Suprapubic skin (tissue), 4 donors: ENCODE data around the gene UGT1A6. TPM values are rescaled to one million over a fixed set of nuclear protein-coding genes. Genes with fewer than 3 reads are reported as not detected.

ENCODE experiments used
- DNase-seq, 2 donors: peaks; one replicate each; pipeline ENCODE4 v3.0.0-alpha.2; 2019; ENCODE audit warnings: low spot score in 2 of 2
- H3K27ac ChIP-seq: fragments of 200-600 bp; sonication (generic); one replicate; pipeline ENCODE4 v1.5.1; 2019
- H3K27me3 ChIP-seq: fragments of 200-600 bp; sonication (generic); one replicate; pipeline ENCODE4 v1.5.1; 2019
- H3K36me3 ChIP-seq: fragments of 200-600 bp; sonication (generic); one replicate; pipeline ENCODE4 v1.5.1; 2019
- H3K4me1 ChIP-seq: fragments of 200-600 bp; sonication (generic); one replicate; pipeline ENCODE4 v1.5.1; 2019
- H3K4me3 ChIP-seq: fragments of 200-600 bp; sonication (generic); one replicate; pipeline ENCODE4 v1.5.1; 2019; ENCODE audit warnings: mild to moderate bottlenecking
- H3K9me3 ChIP-seq: fragments of 200-600 bp; sonication (generic); one replicate; pipeline ENCODE4 v1.5.1; 2019
- CTCF ChIP-seq, 2 donors: fragments of 200-600 bp in 1 of 2; fragments of 450-650 bp in 1 of 2; sonication (generic) in 1 of 2; IDR thresholded peaks; one replicate each; pipeline ENCODE4 v1.5.1; 2016 to 2019; ENCODE audit warnings: antibody characterized with exemption in 2 of 2, mild to moderate bottlenecking in 1 of 2, moderate library complexity in 1 of 2
- EP300 ChIP-seq: sonication (generic); formaldehyde crosslinking; IDR thresholded peaks from one replicate; pipeline ENCODE4 v1.6.1; 2017; ENCODE audit warnings: antibody characterized with exemption
- POLR2A ChIP-seq, 2 donors: fragments of 450-650 bp; IDR thresholded peaks; one replicate each; pipeline ENCODE4 v1.6.1; 2017; ENCODE audit warnings: antibody characterized with exemption in 2 of 2, mild to moderate bottlenecking in 2 of 2, moderate library complexity in 2 of 2
- POLR2AphosphoS5 ChIP-seq, 3 donors: sonication (generic); formaldehyde crosslinking; IDR thresholded peaks; one replicate each; pipeline ENCODE4 v1.6.1; 2017; ENCODE audit warnings: antibody characterized with exemption in 3 of 3
- WGBS: methylation state at CpG from one replicate; pipeline ENCODE4 v1.1.5; 2018; 5-methylcytosine and 5-hydroxymethylcytosine counted together
- total RNA-seq, 4 donors: library from RNA; depleted of rRNA; stranded (reverse); fragments of >200 nt; gene quantifications; one replicate each; pipeline ENCODE4 v1.1.0, GENCODE V29; 2016

The UGT1A6 gene
- total RNA-seq, 4 donors from 2014 or later: 7.4 to 26.3 (median 19.5) TPM

GRCh38 chr2:233711312-233712008 lies 18.8 kb downstream of the UGT1A6 start:
- Histone ChIP-seq H3K4me3 (no peak overlapping the region), H3K9me3 (no peaks in the 10 kb centered on the region), H3K4me1 (peaks cover 17% of the 10 kb centered on the region), H3K27ac (no peak overlapping the region), H3K36me3 (no peaks in the 10 kb centered on the region), H3K27me3 (no peaks in the 10 kb centered on the region)
- DNase-seq: peak; percentile 73 to 81
- WGBS: 44% methylated on average over 11 of the region's 11 CpGs
- TF ChIP-seq POLR2A (IDR thresholded peaks at IDR 0.05): no peak
- TF ChIP-seq CTCF (IDR thresholded peaks at IDR 0.05): peak; percentile 58 to 86

- H3K27ac ChIP-seq: no peak within 1 kb of the TSS
- H3K4me3 ChIP-seq: no peak within 1 kb of the TSS
- peaks cover 7% of the 10 kb centered on the region for H3K4me1 ChIP-seq
- peaks cover under 1% of the 10 kb centered on the region for H3K27me3 ChIP-seq
- WGBS: 76% methylated on average over 14 of the region's 14 CpGs
- DNase-seq: no peak
- TF ChIP-seq EP300: no peak
- TF ChIP-seq POLR2AphosphoS5 (IDR thresholded peaks at IDR 0.05): no peak
- TF ChIP-seq CTCF (IDR thresholded peaks at IDR 0.05): no peak
- TF ChIP-seq POLR2A (IDR thresholded peaks at IDR 0.05): no peak
- H3K36me3 ChIP-seq: no peaks in the 10 kb centered on the region
- no peaks in the 10 kb centered on the region for H3K9me3 ChIP-seq
Measured at GRCh38 chr2:233712611-233713261, 20.0 kb downstream of the UGT1A6 start, which contains the start of gene UGT1A5. Gene UGT1A5, plus strand, starts transcription at chr2:233712907. Its CDS starts 85 bp downstream, at chr2:233712992.

- TF ChIP-seq EP300 (no peak), POLR2A (IDR thresholded peaks at IDR 0.05) (no peak), POLR2AphosphoS5 (IDR thresholded peaks at IDR 0.05) (no peak), CTCF (IDR thresholded peaks at IDR 0.05) (no peak)
- 70% methylated on average over 7 of the region's 7 CpGs for WGBS
- no peak for DNase-seq
- Histone ChIP-seq H3K36me3 (no peaks in the 10 kb centered on the region), H3K9me3 (no peaks in the 10 kb centered on the region), H3K27me3 (peaks cover 4% of the 10 kb centered on the region), H3K27ac (no peak overlapping the region), H3K4me3 (no peak overlapping the region), H3K4me1 (peaks cover 2% of the 10 kb centered on the region)
Measured at GRCh38 chr2:233713262-233713615, 20.5 kb downstream of the UGT1A6 start.

GRCh38 chr2:233714121-233714520 lies 21.4 kb downstream of the UGT1A6 start:
- Histone ChIP-seq H3K27ac (no peak overlapping the region), H3K4me3 (no peak overlapping the region), H3K9me3 (no peaks in the 10 kb centered on the region), H3K27me3 (peaks cover 4% of the 10 kb centered on the region), H3K36me3 (no peaks in the 10 kb centered on the region), H3K4me1 (no peaks in the 10 kb centered on the region)
- TF ChIP-seq CTCF (IDR thresholded peaks at IDR 0.05) (no peak), POLR2AphosphoS5 (IDR thresholded peaks at IDR 0.05) (no peak), POLR2A (IDR thresholded peaks at IDR 0.05) (no peak), EP300 (no peak)
- no peak for DNase-seq
- WGBS: 69% methylated on average over 2 of the region's 2 CpGs

- DNase-seq: no peak
- no peaks in the 10 kb centered on the region for H3K4me1 ChIP-seq
- H3K27ac ChIP-seq: no peak within 1 kb of the TSS
- H3K9me3 ChIP-seq: no peaks in the 10 kb centered on the region
- 82% methylated on average over 7 of the region's 7 CpGs for WGBS
- H3K4me3 ChIP-seq: no peak within 1 kb of the TSS
- TF ChIP-seq POLR2AphosphoS5 (IDR thresholded peaks at IDR 0.05) (no peak), EP300 (no peak), CTCF (IDR thresholded peaks at IDR 0.05) (no peak), POLR2A (IDR thresholded peaks at IDR 0.05) (no peak)
- H3K36me3 ChIP-seq: no peaks in the 10 kb centered on the region
- peaks cover 4% of the 10 kb centered on the region for H3K27me3 ChIP-seq
Measured at GRCh38 chr2:233718552-233718951, 25.9 kb downstream of the UGT1A6 start, which contains the start of gene UGT1A4. Gene UGT1A4, plus strand, starts transcription at chr2:233718736. Its CDS starts 85 bp downstream, at chr2:233718821.
